Upper lobe of left lung (tissue), 4 donors: Measurements from ENCODE around the gene LRRC53.

Source experiments
- CTCF ChIP-seq, 6 experiments: fragments of 450-650 bp in 4 of 6; fragments of 200-600 bp in 2 of 6; sonication (generic) in 2 of 6; IDR thresholded peaks; one replicate each; pipeline ENCODE4 v1.5.1; 2016 to 2019; ENCODE audit warnings: antibody characterized with exemption in 6 of 6
- EP300 ChIP-seq, 4 donors: sonication (generic); formaldehyde crosslinking; IDR thresholded peaks; one replicate each; pipeline ENCODE4 v1.5.1; 2017; ENCODE audit warnings: antibody characterized with exemption in 4 of 4, control low read depth in 2 of 4
- POLR2AphosphoS5 ChIP-seq, 2 donors: sonication (generic); formaldehyde crosslinking; IDR thresholded peaks; one replicate each; pipeline ENCODE4 v1.5.1; 2017; ENCODE audit warnings: antibody characterized with exemption in 2 of 2

- TF ChIP-seq CTCF (IDR thresholded peaks at IDR 0.05) (no peak), EP300 (IDR thresholded peaks at IDR 0.05) (no peak), POLR2AphosphoS5 (IDR thresholded peaks at IDR 0.05) (no peak)
Measured at GRCh38 chr1:74427681-74428080, 84.7 kb downstream of the LRRC53 start.
